Endothelial cell of umbilical vein (primary cell): ENCODE measurements around the gene NUB1.

Experiments
- CTCF ChIP-seq, 2 donors: IDR thresholded peaks; 1 replicate in 1 of 2; 2 replicates in 1 of 2; pipeline ENCODE4 v1.5.1; 2011; ENCODE audit warnings: low read length in 2 of 2, mild to moderate bottlenecking in 2 of 2, moderate library complexity in 2 of 2, control low read depth in 1 of 2, inconsistent platforms in 1 of 2, low read depth in 1 of 2; ENCODE audit not compliant: insufficient read depth in 1 of 2; ENCODE audit errors: extremely low read depth in 1 of 2
- EZH2 ChIP-seq: IDR thresholded peaks from 2 replicates; pipeline ENCODE4 v1.6.1; 2012; ENCODE audit warnings: borderline replicate concordance, low read depth, mild to moderate bottlenecking, moderate library complexity, low read length, inconsistent platforms; ENCODE audit not compliant: severe bottlenecking
- GATA2 ChIP-seq: IDR thresholded peaks from 2 replicates; pipeline ENCODE4 v1.7.0; 2011; ENCODE audit warnings: low read depth, mild to moderate bottlenecking, moderate library complexity, mixed read lengths, low read length; ENCODE audit not compliant: insufficient read length, insufficient read depth
- JUN ChIP-seq: IDR thresholded peaks from 2 replicates; pipeline ENCODE4 v1.6.1; 2011; ENCODE audit warnings: borderline replicate concordance, low read depth; ENCODE audit not compliant: insufficient read length, insufficient read depth
- MAX ChIP-seq: IDR thresholded peaks from 2 replicates; pipeline ENCODE4 v1.6.1; 2011; ENCODE audit not compliant: insufficient read depth, insufficient read length
- MYC ChIP-seq: IDR thresholded peaks from one replicate; pipeline ENCODE4 v1.6.1; 2011; ENCODE audit warnings: mild to moderate bottlenecking, low read depth, low read length
- POLR2A ChIP-seq: IDR thresholded peaks from 2 replicates; pipeline ENCODE4 v1.6.1; 2012; ENCODE audit warnings: low read depth, mild to moderate bottlenecking, control low read depth, low read length
- POLR2AphosphoS5 ChIP-seq: IDR thresholded peaks from 2 replicates; pipeline ENCODE4 v1.6.1; 2012; ENCODE audit warnings: low read depth, mild to moderate bottlenecking, control low read depth, low read length, moderate library complexity; ENCODE audit not compliant: insufficient read depth

- TF ChIP-seq CTCF (IDR thresholded peaks at IDR 0.05; ENCODE audit: extremely low read depth in 1 of 2, insufficient read depth in 1 of 2, low read depth in 1 of 2, low read length in 2 of 2) (no peak), POLR2AphosphoS5 (no peak), EZH2 (no peak), POLR2A (no peak), MAX (no peak), GATA2 (no peak), JUN (no peak), MYC (no peak)
These were observed 54.8 kb downstream of the NUB1 start for GRCh38 chr7:151396328-151396970.
